GM10266 (cell line): ENCODE results near the gene SLIT3.

Experiments
- DNase-seq: peaks from one replicate; pipeline ENCODE4 v3.0.0; 2012; ENCODE audit errors: extremely low spot score
- CTCF ChIP-seq: IDR thresholded peaks from 2 replicates; pipeline ENCODE4 v1.5.1; 2012; ENCODE audit warnings: mild to moderate bottlenecking, low read depth; ENCODE audit not compliant: control insufficient read depth, insufficient read depth; ENCODE audit errors: missing control alignments

Gene SLIT3

GRCh38 chr5:168620807-168621206 is 680.1 kb downstream of the SLIT3 start:
- no peak for TF ChIP-seq CTCF
- no peak for DNase-seq

- no peak for DNase-seq
- no peak for TF ChIP-seq CTCF
Measured at GRCh38 chr5:168614661-168615060, 686.3 kb downstream of the SLIT3 start.

- DNase-seq = no peak
- no peak for TF ChIP-seq CTCF
Measured at GRCh38 chr5:168613996-168614395, 686.9 kb downstream of the SLIT3 start.

- TF ChIP-seq CTCF = no peak
- DNase-seq = no peak
Measured at GRCh38 chr5:168613396-168613795, 687.5 kb downstream of the SLIT3 start.

- no peak for TF ChIP-seq CTCF
- DNase-seq = no peak
Measured at GRCh38 chr5:168612996-168613395, 687.9 kb downstream of the SLIT3 start.

- no peak for DNase-seq
- no peak for TF ChIP-seq CTCF
Measured at GRCh38 chr5:168612123-168612522, 688.8 kb downstream of the SLIT3 start.
